K562 treated with DMSO at 1 percent for 48 hours (cell line): ENCODE data around the gene MRPL30. TPM values are rescaled to one million over a fixed set of nuclear protein-coding genes. Genes with fewer than 3 reads are reported as not detected.

Source experiments
- total RNA-seq: library from RNA; unstranded; fragments of 300-600 nt; gene quantifications from 2 replicates; pipeline ENCODE4 v1.2.3, GENCODE V29; 2022; ENCODE audit warnings: low replicate concordance; ENCODE audit errors: extremely low read depth

The MRPL30 gene
- total RNA-seq: not detected in 2 replicates

DNA sequence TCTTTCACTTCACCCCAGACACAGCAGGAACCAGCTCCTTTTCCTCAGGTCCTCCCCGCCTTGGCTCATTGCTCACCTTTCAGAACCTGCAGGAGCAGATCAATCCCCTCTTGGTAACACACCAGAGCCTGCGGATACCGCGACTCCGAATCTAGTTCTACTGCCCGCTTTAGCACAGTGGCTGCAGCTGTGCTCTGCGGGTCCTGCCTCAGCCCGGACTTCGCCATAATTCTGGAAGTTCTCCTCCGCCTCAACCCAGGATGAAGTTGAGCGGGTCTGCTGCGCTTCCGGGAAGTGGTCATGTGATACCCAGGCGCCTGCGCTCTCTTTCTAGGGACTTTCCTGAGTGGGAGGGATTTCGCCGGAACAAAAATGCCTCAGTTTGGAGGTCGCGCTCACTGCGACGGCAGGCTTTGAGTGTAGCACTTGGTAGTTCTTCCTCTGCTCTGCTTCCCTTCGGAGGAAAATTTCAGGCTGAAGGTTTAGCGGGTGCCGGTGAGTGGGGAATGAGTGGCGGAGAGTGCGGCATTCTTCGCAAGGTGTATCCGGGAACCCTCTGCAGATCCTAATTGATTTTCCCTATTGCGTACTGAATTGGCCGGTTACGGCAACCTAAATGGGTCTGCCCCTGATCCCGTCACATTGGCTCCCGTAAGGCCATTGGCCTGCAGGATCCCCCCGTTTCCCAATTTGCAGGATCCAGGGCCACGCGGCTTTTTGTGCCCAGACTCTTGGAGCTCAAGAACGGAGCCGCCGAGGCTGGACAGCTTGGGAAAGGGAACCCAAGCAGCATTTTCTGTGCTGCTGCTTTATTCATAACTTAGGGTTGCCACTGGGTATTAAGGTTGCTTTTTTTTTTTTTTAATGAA lies at the start of gene MRPL30, which contains the start of gene MITD1:
Gene MRPL30 (plus strand): TSS at position 430 of the 869 bp plus-strand sequence. CDS start 5,020 bp downstream, outside the sequence.
Gene MITD1 (minus strand): TSS at position 304 of the 869 bp plus-strand sequence. CDS start 77 bp downstream, at position 227.

DNA sequence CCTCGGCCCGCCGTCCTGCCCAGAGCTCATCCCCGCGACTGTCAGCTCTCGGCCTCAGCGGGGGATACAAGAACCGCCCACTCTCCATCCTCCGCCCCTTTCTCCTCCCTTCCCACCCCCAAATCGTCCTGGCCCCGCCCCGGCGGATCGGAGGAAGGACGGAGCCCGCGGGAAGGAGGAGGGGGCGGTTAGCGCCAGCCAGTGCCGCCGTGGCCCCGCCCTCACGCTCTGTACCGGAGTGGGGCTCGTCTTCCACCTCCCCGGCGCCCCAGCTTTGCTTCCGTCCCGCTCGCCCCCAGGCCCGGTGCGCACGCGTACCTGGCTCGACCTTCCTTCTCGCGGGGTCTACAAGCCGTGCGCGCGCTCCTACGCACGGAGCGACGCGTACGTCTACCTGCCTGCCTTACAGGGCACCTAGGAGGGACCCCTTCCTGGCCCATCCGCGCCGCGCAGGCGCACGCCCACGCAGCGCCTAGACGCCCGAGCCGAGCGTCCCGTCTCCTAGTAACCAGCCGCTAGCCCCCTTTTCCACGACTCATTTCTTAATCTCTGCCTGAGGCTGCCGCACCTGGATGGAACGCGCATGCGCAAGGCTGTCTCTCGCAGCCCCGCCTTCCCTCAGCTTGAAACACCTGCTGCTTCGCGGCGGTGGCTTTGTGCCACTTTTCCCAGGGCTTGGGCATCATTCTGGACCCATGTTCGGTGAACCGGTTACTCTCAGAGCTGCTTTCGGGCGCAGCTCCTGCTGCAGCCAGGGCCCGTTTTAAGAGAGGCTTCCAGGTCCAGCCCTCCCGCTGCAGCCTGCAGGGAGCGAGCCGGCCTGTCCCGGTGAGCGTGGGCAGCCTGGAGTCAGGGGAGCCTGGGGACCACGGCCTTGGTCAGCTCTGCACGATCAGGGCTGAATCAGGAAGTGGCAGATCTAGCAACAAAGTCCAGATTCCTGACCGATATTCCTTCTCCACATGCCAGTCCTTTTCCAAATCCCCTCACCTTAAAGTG lies 39.6 kb upstream of the MRPL30 start, which contains the start of gene C2orf15:
Gene C2orf15 (plus strand): TSS at position 598 of the 999 bp plus-strand sequence. CDS start 8,852 bp downstream, outside the sequence.

DNA sequence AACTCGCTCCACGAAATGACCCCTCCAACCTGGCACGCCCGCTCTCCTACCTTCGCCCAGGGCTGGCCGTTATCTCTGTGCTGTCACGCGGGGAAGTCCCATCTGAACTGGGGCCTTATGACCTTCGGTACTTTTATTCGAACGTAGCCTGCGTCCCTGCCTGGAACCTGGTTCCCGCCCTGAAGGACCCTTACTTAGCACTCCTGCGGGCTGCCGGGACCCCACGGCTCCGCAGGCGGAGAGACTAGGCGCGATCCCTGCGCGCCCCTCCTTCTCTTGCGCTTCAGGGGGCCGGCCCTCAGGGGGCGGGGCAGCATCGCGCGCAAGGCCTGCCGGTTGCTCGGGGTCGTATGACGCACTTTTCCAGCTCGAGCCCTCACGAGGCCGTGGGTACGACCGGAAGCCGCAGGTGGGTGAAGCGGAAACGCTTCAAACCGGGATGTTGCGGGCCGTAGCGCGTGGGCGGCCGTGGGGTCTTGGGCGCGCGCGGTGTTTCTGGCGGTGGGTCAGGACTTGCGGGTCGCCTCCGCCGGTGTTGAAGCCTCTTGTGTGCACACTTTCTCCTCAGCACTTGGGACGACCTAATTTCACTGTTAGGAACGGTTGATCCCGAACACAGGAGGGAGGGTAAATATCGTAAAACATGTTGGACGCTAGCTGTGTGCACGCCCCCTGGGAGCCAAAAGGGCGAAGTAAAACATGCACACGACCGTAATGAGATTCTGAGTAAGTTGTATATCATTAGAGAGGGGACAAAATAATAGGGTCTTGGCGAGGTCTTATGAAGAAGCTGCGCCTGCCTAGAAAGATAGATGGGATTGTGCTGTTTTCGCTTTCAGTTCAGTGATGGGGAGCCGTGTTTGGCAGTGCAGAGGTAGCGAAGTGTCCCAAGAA lies 26.1 kb upstream of the MRPL30 start, which contains the start of the genes LIPT1 and TSGA10:
Gene LIPT1 (plus strand): TSS at position 325 of the 894 bp plus-strand sequence. CDS start 6,991 bp downstream, outside the sequence.
Gene TSGA10 (minus strand): TSS at position 300 of the 894 bp plus-strand sequence. CDS start 45,503 bp downstream, outside the sequence.

Other genes starting within 250 kb of the MRPL30 start
- gene CRACDL, start 245.0 kb upstream of the MRPL30 start, total RNA-seq: not detected in 2 replicates
- not detected in 2 replicates for gene C2orf15, start 39.5 kb upstream of the MRPL30 start, total RNA-seq
- gene TSGA10, start 26.2 kb upstream of the MRPL30 start, total RNA-seq: not detected in 2 replicates
- not detected in 2 replicates for gene LIPT1, start 26.2 kb upstream of the MRPL30 start, total RNA-seq
- gene MITD1, start 126 bp upstream of the MRPL30 start, total RNA-seq: not detected in 2 replicates
- gene LYG2, start 74.5 kb downstream of the MRPL30 start, total RNA-seq: not detected in 2 replicates
- gene LYG1, start 120.0 kb downstream of the MRPL30 start, total RNA-seq: not detected in 2 replicates
- gene TXNDC9, start 155.1 kb downstream of the MRPL30 start, total RNA-seq: not detected in 2 replicates
- not detected in 2 replicates for gene EIF5B, start 156.2 kb downstream of the MRPL30 start, total RNA-seq